HepG2 (cell line): ENCODE measurements around the gene SPTSSA. TPM values are rescaled to one million over a fixed set of nuclear protein-coding genes. Genes with fewer than 3 reads are reported as not detected.

Source experiments
- ARID2 ChIP-seq: sonication (generic); formaldehyde crosslinking; IDR thresholded peaks from 2 replicates; pipeline ENCODE4 v1.8.1; 2022; ENCODE audit warnings: mild to moderate bottlenecking, missing genetic modification reagents, borderline replicate concordance
- ASH2L ChIP-seq: fragments of 300-600, 200-600 bp; sonication (generic); IDR thresholded peaks from 2 replicates; pipeline ENCODE4 v1.7.0; 2017; ENCODE audit warnings: low read depth, mild to moderate bottlenecking, moderate library complexity, mixed read lengths, low read length; ENCODE audit not compliant: insufficient read length
- CHCHD3 ChIP-seq: sonication (generic); formaldehyde crosslinking; IDR thresholded peaks from 2 replicates; pipeline ENCODE4 v1.8.0; 2022; ENCODE audit warnings: mild to moderate bottlenecking, missing genetic modification reagents, moderate library complexity
- HMG20B ChIP-seq: conservative IDR thresholded peaks from 2 replicates; pipeline ENCODE4 v1.6.1; 2016; ENCODE audit warnings: missing genetic modification reagents, missing compliant biosample characterization
- PHF8 ChIP-seq: sonication (generic); formaldehyde crosslinking; IDR thresholded peaks from 2 replicates; pipeline ENCODE4 v1.5.0; 2020; ENCODE audit warnings: missing genetic modification reagents
- POLR2AphosphoS2 ChIP-seq: IDR thresholded peaks from 2 replicates; pipeline ENCODE4 v1.6.1; 2011; ENCODE audit warnings: low read depth, low read length, improper control_type of control experiment
- RAD21 ChIP-seq: fragments of 450-650 bp; formaldehyde crosslinking; IDR thresholded peaks from 2 replicates; pipeline ENCODE4 v1.5.0; 2020; ENCODE audit warnings: mild to moderate bottlenecking
- RCOR2 ChIP-seq: IDR thresholded peaks from 2 replicates; pipeline ENCODE4 v1.6.1; 2016; ENCODE audit warnings: missing biosample characterization, missing genetic modification reagents
- RXRA ChIP-seq: sonication (generic); formaldehyde crosslinking; IDR thresholded peaks from 2 replicates; pipeline ENCODE4 v1.5.1; 2020; ENCODE audit warnings: missing genetic modification reagents
- SNRNP70 ChIP-seq: fragments of 200-400 bp; formaldehyde crosslinking; IDR thresholded peaks from 2 replicates; pipeline ENCODE4 v1.6.1; 2017; ENCODE audit warnings: mild to moderate bottlenecking, low read depth, low read length, moderate library complexity
- SOX13 ChIP-seq, 3 experiments: fragments of 450-650 bp in 1 of 3; sonication (generic) in 1 of 3; formaldehyde crosslinking in 1 of 3; IDR thresholded peaks in 2 of 3; conservative IDR thresholded peaks in 1 of 3; 2 replicates each; pipeline versions ENCODE4 v1.5.0 to v1.6.1; 2016 to 2020; ENCODE audit warnings: antibody characterized with exemption in 1 of 3, mild to moderate bottlenecking in 1 of 3, missing compliant biosample characterization in 1 of 3, missing genetic modification reagents in 1 of 3, moderate library complexity in 1 of 3
- TBX3 ChIP-seq: fragments of 450-650 bp; IDR thresholded peaks from 2 replicates; pipeline ENCODE4 v1.6.1; 2017; ENCODE audit warnings: antibody characterized with exemption, mild to moderate bottlenecking, inconsistent platforms, borderline replicate concordance
- ZNF317 ChIP-seq: sonication (generic); formaldehyde crosslinking; IDR thresholded peaks from 2 replicates; pipeline ENCODE4 v1.5.0; 2020; ENCODE audit warnings: mild to moderate bottlenecking, missing genetic modification reagents
- ZNF530 ChIP-seq: sonication (generic); formaldehyde crosslinking; IDR thresholded peaks from 2 replicates; pipeline ENCODE4 v1.5.0; 2020; ENCODE audit warnings: low read depth, mild to moderate bottlenecking, missing genetic modification reagents
- ZNF605 ChIP-seq: sonication (generic); formaldehyde crosslinking; IDR thresholded peaks from 2 replicates; pipeline ENCODE4 v1.8.0; 2022; ENCODE audit warnings: mild to moderate bottlenecking, missing genetic modification reagents
- polyA plus RNA-seq, 8 experiments: library from polyadenylated mRNA; depleted of rRNA in 3 of 8; stranded (reverse) in 7 of 8; unstranded in 1 of 8; fragments of >200 nt; fragmentation: Illumina TruSeq in 4 of 8; extraction: Trizol in 4 of 8; gene quantifications; 2 replicates each; pipeline versions ENCODE4 v1.2.1 to v1.2.3, GENCODE V29; 2011 to 2016; ENCODE audit warnings: low read depth in 4 of 8, missing spikeins in 1 of 8, mixed read lengths in 1 of 8; ENCODE audit not compliant: insufficient read depth in 1 of 8
- total RNA-seq, 5 experiments: library from RNA; depleted of rRNA; stranded (reverse); fragments of >200 nt; fragmentation: Illumina TruSeq; extraction: Trizol; gene quantifications; 2 replicates each; pipeline ENCODE4 v1.2.3, GENCODE V29; 2016; ENCODE audit warnings: low read depth in 1 of 5
- TF ChIP-seq, protein P1 (sequence below): IDR thresholded peaks from 2 replicates; pipeline ENCODE4 v1.6.1; 2018; ENCODE audit warnings: missing genetic modification reagents
- TF ChIP-seq, protein P2 (sequence below): sonication (generic); formaldehyde crosslinking; IDR thresholded peaks from 2 replicates; pipeline ENCODE4 v1.5.1; 2020; ENCODE audit warnings: mild to moderate bottlenecking, missing genetic modification reagents
- TF ChIP-seq, protein P3 (sequence below): IDR thresholded peaks from 2 replicates; pipeline ENCODE4 v1.6.1; 2016; ENCODE audit warnings: low read depth
- TF ChIP-seq, protein P4 (sequence below): sonication (generic); formaldehyde crosslinking; IDR thresholded peaks from 2 replicates; pipeline ENCODE4 v1.4.0; 2020; ENCODE audit warnings: missing genetic modification reagents
- TF ChIP-seq, protein P5 (sequence below): sonication (generic); formaldehyde crosslinking; IDR thresholded peaks from 2 replicates; pipeline ENCODE4 v1.5.0; 2020; ENCODE audit warnings: missing genetic modification reagents

SPTSSA gene
- total and polyA plus RNA-seq, 2 of the 13 experiments (the other 11 are each of a cell fraction or from before 2014, with no cell fraction given), result 19.1 to 86.1 TPM

DNA sequence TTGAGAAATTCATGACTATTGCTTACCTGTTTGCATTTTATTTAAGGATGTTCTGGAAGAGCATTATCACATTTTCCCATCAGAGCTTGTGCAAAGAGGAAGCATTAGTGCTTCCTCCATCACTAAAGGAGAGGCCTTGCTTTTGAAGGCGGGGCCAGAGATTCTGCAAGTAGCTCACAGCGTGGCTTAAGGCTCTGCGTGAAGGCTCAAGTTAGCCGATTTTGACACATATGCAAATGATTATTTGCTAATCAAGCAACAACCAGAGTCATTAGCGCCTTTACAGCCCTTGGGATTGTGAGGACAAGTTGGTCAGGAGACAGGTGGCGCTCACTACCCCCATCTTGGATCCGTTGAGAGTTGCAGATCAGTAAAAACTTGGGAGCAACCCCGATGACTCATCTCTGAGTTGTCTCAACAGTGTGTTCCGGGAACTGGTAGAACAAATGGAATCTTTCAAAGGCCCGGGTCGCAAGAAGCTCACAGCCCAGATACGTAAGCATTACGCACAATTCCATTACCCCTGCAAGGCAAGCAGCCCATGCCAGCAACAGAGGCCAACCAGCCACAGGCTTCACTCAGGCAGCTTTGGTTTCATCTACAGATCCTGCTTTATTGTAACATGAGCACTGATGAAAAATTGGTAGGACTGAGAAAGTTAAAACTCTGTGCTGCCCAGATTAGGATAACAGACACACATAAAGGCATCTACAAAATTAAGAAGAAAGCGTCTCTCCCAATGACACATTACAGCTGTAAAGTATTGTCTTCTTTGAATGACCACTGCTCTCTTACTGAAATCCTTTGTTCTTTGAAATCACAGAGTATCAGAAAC, 34.9 kb upstream of the SPTSSA start (continued):
- TF ChIP-seq, protein P1, sequence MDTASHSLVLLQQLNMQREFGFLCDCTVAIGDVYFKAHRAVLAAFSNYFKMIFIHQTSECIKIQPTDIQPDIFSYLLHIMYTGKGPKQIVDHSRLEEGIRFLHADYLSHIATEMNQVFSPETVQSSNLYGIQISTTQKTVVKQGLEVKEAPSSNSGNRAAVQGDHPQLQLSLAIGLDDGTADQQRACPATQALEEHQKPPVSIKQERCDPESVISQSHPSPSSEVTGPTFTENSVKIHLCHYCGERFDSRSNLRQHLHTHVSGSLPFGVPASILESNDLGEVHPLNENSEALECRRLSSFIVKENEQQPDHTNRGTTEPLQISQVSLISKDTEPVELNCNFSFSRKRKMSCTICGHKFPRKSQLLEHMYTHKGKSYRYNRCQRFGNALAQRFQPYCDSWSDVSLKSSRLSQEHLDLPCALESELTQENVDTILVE (CRISPR knock-in tag), result peak; percentile 21; the same call in 1 of the 2 replicates
- TF ChIP-seq, protein P2, sequence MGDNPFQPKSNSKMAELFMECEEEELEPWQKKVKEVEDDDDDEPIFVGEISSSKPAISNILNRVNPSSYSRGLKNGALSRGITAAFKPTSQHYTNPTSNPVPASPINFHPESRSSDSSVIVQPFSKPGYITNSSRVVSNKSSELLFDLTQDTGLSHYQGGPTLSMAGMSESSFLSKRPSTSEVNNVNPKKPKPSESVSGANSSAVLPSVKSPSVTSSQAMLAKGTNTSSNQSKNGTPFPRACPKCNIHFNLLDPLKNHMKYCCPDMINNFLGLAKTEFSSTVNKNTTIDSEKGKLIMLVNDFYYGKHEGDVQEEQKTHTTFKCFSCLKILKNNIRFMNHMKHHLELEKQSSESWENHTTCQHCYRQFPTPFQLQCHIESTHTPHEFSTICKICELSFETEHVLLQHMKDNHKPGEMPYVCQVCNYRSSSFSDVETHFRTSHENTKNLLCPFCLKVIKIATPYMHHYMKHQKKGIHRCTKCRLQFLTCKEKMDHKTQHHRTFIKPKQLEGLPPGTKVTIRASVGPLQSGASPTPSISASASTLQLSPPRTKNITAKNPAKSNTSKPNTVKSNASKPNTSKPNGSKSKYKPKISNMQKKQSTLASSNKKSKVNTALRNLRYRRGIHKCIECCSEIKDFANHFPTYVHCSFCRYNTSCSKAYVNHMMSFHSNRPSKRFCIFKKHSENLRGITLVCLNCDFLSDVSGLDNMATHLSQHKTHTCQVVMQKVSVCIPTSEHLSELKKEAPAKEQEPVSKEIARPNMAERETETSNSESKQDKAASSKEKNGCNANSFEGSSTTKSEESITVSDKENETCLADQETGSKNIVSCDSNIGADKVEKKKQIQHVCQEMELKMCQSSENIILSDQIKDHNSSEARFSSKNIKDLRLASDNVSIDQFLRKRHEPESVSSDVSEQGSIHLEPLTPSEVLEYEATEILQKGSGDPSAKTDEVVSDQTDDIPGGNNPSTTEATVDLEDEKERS (CRISPR knock-in tag), result peak; percentile 39; the same call in 1 of the 2 replicates
- no peak for TF ChIP-seq SNRNP70
- TF ChIP-seq HMG20B, result no peak; the same call in 1 of the 2 replicates
- no peak for TF ChIP-seq ZNF530 (CRISPR knock-in tag)
- peak; percentile 43; the same call in 1 of the 2 replicates for TF ChIP-seq RCOR2 (CRISPR knock-in tag)
- TF ChIP-seq, protein P3, sequence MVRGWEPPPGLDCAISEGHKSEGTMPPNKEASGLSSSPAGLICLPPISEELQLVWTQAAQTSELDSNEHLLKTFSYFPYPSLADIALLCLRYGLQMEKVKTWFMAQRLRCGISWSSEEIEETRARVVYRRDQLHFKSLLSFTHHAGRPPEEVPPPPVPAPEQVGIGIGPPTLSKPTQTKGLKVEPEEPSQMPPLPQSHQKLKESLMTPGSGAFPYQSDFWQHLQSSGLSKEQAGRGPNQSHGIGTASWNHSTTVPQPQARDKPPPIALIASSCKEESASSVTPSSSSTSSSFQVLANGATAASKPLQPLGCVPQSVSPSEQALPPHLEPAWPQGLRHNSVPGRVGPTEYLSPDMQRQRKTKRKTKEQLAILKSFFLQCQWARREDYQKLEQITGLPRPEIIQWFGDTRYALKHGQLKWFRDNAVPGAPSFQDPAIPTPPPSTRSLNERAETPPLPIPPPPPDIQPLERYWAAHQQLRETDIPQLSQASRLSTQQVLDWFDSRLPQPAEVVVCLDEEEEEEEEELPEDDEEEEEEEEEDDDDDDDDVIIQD (CRISPR knock-in tag), result peak; percentile 95
- peak; percentile 25; the same call in 1 of the 2 replicates for TF ChIP-seq PHF8 (CRISPR knock-in tag)
- TF ChIP-seq SOX13 (IDR thresholded peaks at IDR 0.05), result peak; percentile 31; the same call in 1 of the 2 replicates
- TF ChIP-seq SOX13 (CRISPR knock-in tag; conservative IDR thresholded peaks at IDR 0.05 in 1 of 2, IDR thresholded peaks at IDR 0.05 in 1 of 2), result peak in 1 of 2 experiments; percentile 84; a peak in 2 of 4 replicates
- TF ChIP-seq RXRA (CRISPR knock-in tag), result peak; percentile 72; the same call in 1 of the 2 replicates
- TF ChIP-seq CHCHD3 (CRISPR knock-in tag), result 0 out of 2 replicates have a peak, but pooled peaks have one; percentile 41
- TF ChIP-seq TBX3, result peak; percentile 67; the same call in 1 of the 2 replicates
- peak; percentile 65 for TF ChIP-seq ZNF317 (CRISPR knock-in tag)
- TF ChIP-seq, protein P4, sequence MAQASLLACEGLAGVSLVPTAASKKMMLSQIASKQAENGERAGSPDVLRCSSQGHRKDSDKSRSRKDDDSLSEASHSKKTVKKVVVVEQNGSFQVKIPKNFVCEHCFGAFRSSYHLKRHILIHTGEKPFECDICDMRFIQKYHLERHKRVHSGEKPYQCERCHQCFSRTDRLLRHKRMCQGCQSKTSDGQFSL (CRISPR knock-in tag), result no peak
- TF ChIP-seq, protein P5, sequence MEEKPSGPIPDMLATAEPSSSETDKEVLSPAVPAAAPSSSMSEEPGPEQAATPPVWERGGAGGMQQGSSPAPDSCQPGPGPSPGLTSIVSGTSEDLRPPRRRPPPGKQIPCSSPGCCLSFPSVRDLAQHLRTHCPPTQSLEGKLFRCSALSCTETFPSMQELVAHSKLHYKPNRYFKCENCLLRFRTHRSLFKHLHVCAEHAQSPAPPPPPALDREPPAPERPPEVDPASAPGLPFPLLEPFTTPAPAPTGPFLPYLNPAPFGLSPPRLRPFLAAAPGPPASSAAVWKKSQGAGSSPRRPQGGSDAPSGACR (CRISPR knock-in tag), result peak; percentile 58; the same call in 1 of the 2 replicates
- TF ChIP-seq ASH2L, result peak; percentile 90
- TF ChIP-seq RAD21 (CRISPR knock-in tag), result peak; percentile 51; the same call in 1 of the 2 replicates
- no peak for TF ChIP-seq ARID2
- TF ChIP-seq POLR2AphosphoS2, result no peak
- TF ChIP-seq ZNF605 (CRISPR knock-in tag), result peak; percentile 64; the same call in 1 of the 2 replicates
